D341Med (cell line): ENCODE results near the gene GNG11.
A peak's percentile ranks its signal among the peaks of the same experiment; 100 is the strongest.

Experiments
- DNase-seq: peaks from one replicate; pipeline ENCODE4 v3.0.0; 2012; ENCODE audit warnings: low spot score

GNG11 gene

DNA sequence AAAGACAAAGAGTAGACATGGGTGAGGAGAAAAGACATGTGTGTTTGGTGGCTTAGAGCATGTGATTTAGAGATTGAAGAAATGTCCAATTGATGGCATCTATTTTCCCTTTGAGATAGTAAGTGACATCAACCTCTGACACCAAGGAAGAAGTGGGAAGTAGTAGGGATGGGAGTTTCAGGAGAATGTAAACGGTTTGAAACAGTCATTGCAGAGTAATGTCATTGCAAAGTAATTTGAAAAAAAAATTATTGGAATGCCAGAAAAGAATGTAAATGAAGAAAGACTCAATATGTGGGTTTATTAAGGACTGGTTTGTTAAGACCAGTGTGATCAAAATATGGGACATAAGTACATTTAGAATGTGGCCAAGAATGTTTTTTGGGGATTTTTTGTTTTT, 26.6 kb downstream of the GNG11 start:
- DNase-seq = no peak

DNA sequence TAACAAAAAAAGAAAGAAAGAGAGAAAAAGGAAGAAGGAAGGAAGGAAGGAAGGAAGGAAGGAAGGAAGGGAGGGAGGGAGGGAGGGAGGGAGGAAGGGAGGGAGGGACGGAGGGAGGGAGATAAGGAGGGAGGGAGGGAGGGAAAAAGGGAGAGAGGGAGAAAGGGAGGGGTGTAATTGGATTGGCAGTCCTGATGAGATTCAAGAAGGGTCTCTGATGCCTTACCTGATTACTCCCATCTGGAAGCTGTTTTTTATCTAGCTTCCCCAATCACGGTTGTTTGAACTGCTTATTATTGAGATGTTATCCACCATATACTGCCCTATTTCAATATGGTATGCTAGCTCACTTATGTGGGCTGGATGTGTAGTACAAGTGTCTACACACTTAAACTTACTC, 27.3 kb downstream of the GNG11 start:
- DNase-seq = no peak

DNA sequence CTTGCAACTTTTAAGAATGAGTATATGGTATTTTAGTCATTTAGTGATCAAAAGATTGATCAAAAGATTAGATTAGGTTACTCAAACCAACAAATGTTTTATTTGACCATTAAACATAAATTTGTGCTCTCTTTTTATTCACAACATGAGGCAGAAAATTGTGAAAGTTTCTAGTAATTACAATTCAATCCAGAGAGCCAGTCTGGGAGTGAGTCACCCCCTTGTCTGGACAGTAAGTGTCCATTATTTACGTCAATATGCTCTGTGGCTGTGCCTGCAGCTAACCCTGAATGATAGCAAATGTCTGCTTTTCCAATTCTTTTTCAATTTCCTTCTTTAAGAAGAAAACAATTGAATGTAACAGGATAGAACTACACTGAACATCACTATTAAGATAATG, 27.9 kb downstream of the GNG11 start:
- no peak for DNase-seq

DNA sequence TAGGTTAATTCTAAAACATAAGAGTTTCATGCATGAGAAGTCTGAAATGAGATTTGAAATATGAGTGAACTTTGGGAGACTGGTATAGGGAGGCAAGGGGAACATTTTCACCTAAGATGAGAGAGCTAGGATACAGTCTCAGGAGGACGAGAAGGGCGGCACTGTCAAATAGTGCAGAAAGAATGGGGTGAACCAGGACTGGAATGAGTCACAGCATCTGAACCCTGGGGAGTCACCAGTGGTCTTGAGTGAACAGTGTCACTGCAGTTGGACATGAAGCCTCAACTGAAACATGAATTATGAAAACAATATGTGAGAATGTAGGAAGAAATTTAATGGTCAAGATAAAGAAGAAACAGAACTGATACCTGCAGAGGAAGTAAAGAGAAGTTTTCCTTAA, 33.8 kb downstream of the GNG11 start:
- DNase-seq = no peak

DNA sequence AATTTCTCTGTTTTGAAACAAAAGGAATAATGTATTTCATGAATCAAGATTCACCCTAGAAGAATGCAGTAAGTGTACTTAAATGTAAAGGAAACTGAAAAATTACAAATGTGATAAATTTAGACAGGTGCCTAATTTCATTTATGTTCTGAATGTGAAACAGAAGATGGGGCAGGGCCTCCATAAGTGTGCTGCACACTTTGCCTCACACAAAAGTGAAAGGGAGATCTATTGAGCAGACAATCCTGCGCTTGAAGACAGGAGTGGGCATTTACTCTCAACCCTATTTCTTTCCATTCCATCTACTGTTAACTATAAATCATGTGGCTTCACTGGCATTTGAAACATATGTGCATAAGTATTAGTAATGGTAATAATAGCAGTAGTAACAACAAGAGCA, 36.2 kb downstream of the GNG11 start:
- no peak for DNase-seq

DNA sequence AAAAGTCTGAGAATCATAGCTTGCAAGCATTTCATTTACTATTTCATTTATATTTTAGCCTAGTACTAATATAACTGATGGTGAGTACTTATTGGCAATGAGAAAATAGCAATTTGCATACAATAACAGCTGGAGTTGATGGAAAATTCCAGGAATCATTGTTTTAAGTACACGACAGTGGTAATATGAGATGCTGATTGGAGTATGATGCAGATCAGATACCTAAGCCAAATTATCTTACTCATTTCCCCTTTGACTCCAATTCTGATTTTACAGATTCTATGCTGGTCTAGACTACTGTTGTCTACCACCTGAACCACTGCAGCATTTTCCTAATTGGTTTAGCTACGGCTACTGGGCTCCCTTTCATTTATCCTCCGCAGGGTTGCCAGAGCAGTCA, 36.7 kb downstream of the GNG11 start:
- no peak for DNase-seq

DNA sequence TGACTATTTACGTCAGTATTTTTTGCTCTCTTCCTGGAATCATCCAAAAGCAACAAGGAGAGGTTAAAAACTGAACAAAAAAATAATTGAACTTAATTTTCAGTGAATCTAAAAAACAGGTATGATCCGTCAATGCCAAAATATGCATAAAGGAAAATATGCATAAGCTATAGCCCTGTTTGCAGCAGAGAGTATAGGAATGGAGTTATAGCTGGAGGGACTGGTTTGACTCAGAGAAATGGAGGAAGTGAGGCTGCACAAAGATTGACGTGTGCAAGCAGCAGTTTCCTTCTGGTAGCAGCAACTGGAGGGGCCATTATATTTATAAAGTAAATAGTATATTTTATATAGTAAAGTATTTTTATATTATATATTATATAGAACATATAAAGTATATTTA, 37.1 kb downstream of the GNG11 start:
- DNase-seq = no peak

DNA sequence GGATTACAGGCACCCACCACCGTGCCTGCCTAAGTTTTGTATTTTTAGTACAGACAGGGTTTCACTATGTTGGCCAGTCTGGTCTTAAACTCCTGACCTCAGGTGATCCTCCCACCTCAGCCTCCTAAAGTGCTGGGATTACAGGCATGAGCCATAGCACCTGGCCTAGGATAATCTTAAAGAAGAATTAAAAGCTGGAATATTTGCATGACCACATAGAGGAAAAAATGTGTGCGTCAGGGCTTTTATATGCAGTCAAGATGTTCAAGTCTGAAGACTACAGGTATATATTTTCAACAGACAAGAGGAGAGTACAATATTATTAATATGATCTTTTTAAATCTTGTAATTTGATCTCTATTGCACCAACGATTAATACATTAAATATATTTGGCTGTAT, 39.5 kb downstream of the GNG11 start:
- no peak for DNase-seq

DNA sequence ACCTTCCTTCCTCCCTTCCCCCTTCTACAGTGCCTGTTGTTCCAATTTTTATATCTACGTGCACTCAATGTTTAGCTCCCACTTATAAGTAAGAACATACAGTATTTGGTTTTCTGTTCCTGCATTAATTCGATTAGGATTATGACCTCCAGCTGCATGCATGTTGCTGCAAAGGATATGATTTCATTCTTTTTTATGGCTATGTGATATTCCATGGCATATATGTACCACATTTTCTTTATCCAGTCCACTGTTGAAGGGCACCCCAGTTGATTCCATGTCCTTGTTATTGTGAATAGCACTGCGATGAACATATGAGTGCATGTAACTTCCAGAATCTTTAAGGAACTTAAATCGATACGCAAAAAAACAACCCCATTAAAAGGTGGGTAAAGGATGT, 42.7 kb downstream of the GNG11 start:
- no peak for DNase-seq

DNA sequence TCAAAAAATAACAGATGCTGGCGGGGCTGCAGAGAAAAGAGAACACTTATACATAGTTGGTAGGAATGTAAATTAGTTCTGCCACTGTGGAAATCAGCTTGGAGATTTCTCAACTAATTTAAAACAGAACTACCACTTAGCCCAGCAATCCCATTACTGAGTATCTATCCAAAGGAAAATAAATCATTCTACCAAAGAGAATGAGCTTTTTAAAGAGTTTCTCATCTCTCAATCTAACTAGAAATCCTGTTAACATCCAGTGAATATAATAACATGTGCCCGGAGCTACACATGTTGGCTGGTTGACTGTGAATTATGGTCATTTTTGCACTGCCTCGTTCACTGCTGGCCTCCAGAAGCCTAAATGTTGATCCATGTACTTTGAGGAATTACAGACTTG, 43.3 kb downstream of the GNG11 start:
- DNase-seq = no peak

DNA sequence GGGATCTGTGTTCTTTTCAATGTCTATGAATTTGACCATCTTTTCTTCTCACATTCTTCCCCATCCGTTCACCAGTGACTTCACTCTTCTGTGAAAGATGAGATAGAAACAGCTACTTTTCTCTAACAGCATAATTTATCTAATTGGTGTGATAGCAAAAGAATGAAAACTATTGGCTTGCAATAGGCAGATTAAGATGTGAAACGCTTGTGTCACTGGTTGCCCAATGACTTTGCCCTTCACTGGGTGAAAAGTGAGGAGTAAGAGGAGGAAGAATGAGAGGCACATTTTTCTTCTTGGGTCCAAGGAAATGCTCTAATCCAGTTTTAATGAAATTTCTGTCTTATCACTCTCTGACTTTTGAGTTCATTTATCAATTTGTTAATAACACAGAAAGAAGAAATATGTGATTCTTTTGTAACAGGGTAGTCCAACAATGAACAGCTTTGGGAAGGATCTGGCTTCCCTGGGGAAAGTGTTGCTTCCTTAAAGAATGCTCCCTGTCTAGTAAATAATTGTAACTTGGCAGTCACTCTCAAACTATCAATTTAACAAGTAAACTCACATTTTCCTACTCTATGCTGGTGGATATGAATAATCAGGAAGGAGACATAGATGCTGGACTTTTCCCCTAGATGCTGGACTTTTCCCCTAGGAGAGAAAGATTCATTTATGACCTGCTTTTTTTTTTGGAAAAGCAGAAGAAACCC, 47.5 kb downstream of the GNG11 start:
- no peak for DNase-seq

DNA sequence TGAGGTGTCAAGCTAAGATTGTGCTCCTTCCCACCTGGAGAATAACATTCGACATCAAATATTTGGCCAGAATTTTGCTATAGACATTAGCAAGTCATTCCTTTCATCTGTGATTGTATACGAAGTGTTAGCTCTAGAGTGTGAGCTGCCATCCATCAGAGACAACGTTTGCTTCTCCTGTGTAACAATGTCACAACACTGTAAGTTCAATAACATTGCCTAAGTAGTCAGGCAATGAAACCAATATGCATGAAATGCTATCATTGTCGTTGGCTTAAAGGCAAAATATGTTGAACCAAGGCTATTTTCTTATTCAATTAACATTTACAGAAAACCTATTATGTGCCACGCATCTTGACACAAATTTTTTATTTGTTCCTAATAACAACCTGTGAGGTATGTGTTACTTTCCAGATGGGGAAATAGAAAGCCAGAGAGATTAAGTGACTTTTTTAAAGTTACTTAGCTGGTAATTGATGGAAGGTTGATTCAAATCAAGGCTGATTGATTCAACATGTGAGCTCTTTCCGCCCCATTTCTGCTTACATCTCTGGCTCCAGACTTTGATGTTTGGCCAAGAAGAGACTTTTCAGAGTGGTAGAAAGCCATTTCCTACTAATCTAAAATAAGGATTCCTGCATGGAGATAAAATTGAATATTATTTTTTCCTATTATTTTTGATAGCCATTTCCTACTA, 50.6 kb downstream of the GNG11 start:
- DNase-seq = no peak

DNA sequence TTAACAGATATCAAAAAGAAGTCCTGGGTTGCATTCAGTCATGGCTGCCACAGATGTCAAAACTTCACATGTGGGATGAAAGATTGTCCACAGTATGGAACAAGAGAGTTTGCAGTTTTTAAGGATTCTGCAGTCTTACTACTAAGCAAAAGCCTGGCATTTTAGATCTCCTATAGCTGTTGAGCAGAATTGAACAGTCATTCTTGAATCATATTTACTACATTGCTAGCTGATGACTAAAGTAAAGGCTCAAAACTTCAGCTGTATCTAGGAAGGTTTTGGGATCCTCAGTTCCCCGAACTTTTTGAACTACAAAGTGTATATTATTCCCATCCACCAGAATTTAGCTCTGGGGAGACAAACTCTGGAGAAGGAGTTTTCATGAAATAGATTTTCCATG, 51.6 kb downstream of the GNG11 start:
- DNase-seq = no peak

DNA sequence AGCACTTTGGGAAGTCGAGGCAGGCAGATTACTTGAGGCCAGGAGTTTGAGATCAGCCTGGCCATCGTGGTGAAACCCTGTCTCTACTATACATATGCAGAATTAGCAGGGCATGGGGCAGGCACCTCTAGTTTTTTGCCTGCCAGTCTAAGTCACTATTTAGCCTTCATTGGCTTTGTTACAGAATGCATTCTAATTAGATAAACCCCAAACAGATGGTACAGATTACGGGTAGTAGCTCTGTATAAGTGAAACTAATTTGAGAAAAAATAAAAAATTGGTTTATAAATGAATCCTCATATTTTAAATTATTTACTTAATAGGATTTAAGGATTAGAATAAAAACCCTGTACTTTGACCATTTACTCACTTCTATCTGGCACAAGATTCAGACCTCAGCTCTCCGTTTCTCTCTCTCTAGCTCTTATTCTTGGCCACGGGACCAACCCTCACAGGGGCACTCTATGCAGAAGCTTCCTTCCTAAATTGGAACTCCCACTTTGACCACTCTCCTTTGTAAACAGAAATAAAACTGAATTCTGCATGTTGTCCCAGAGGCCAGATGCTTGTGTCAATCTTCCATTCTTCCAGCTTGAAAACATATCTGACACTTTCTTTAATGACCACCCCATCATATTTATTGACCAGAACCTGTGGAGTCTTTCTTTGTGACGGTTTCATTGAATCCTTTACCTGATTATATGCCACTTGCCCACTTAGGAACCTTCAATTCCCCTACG, 55.8 kb downstream of the GNG11 start:
- peak; percentile 31 for DNase-seq
